GM12878 (cell line): ENCODE measurements around the gene HLTF.

Source experiments
- CBX3 ChIP-seq: fragments of 200-600 bp; sonication (generic); IDR thresholded peaks from 2 replicates; pipeline ENCODE4 v1.6.1; 2016; ENCODE audit warnings: low read depth, borderline replicate concordance
- CHD2 ChIP-seq: IDR thresholded peaks from 2 replicates; pipeline ENCODE4 v1.6.1; 2011; ENCODE audit warnings: low read depth, low read length, improper control_type of control experiment, borderline replicate concordance
- EP300 ChIP-seq, 2 experiments: fragments of 150-350 bp in 1 of 2; IDR thresholded peaks; 2 replicates each; pipeline ENCODE4 v1.6.1; 2011 to 2012; ENCODE audit warnings: low read depth in 2 of 2, low read length in 2 of 2, borderline replicate concordance in 1 of 2, improper control_type of control experiment in 1 of 2, inconsistent platforms in 1 of 2; ENCODE audit not compliant: control insufficient read depth in 1 of 2
- HDAC2 ChIP-seq: fragments of 200-600 bp; sonication (generic); IDR thresholded peaks from 2 replicates; pipeline ENCODE4 v1.6.1; 2017
- NFYB ChIP-seq: IDR thresholded peaks from 2 replicates; pipeline ENCODE4 v1.6.1; 2011; ENCODE audit warnings: low read depth, mild to moderate bottlenecking, low read length, improper control_type of control experiment, moderate library complexity; ENCODE audit not compliant: insufficient read depth
- POLR2A ChIP-seq: IDR thresholded peaks from 2 replicates; pipeline ENCODE4 v1.6.1; 2011; ENCODE audit warnings: low read depth, mild to moderate bottlenecking, low read length
- RAD21 ChIP-seq: IDR thresholded peaks from 2 replicates; pipeline ENCODE4 v1.6.1; 2011; ENCODE audit warnings: mild to moderate bottlenecking, low read depth, low read length, moderate library complexity; ENCODE audit not compliant: insufficient read depth
- YY1 ChIP-seq: IDR thresholded peaks from 2 replicates; pipeline ENCODE4 v1.6.1; 2011; ENCODE audit warnings: low read depth, mild to moderate bottlenecking, low read length
- TF ChIP-seq, protein P1 (sequence below), 3 experiments: IDR thresholded peaks in 2 of 3; conservative IDR thresholded peaks in 1 of 3; 2 replicates each; pipeline ENCODE4 v1.5.1; 2011; ENCODE audit warnings: low read depth in 3 of 3, low read length in 3 of 3, mild to moderate bottlenecking in 3 of 3, control low read depth in 2 of 3, moderate library complexity in 2 of 3, inconsistent platforms in 1 of 3, mixed read lengths in 1 of 3; ENCODE audit not compliant: control insufficient read depth in 2 of 3, insufficient read depth in 1 of 3; ENCODE audit errors: extremely low read depth in 1 of 3

GRCh38 chr3:149091983-149092382, 5.7 kb upstream of the HLTF start:
- TF ChIP-seq CBX3 = no peak
- no peak for TF ChIP-seq CHD2
- TF ChIP-seq HDAC2 = no peak
- TF ChIP-seq POLR2A = no peak
- TF ChIP-seq RAD21 = no peak
- no peak for TF ChIP-seq NFYB
- TF ChIP-seq, protein P1, sequence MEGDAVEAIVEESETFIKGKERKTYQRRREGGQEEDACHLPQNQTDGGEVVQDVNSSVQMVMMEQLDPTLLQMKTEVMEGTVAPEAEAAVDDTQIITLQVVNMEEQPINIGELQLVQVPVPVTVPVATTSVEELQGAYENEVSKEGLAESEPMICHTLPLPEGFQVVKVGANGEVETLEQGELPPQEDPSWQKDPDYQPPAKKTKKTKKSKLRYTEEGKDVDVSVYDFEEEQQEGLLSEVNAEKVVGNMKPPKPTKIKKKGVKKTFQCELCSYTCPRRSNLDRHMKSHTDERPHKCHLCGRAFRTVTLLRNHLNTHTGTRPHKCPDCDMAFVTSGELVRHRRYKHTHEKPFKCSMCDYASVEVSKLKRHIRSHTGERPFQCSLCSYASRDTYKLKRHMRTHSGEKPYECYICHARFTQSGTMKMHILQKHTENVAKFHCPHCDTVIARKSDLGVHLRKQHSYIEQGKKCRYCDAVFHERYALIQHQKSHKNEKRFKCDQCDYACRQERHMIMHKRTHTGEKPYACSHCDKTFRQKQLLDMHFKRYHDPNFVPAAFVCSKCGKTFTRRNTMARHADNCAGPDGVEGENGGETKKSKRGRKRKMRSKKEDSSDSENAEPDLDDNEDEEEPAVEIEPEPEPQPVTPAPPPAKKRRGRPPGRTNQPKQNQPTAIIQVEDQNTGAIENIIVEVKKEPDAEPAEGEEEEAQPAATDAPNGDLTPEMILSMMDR (IDR thresholded peaks at IDR 0.05 in 2 of 3, conservative IDR thresholded peaks at IDR 0.05 in 1 of 3; ENCODE audit: control insufficient read depth in 2 of 3, extremely low read depth in 1 of 3, insufficient read depth in 1 of 3, low read depth in 3 of 3, low read length in 3 of 3) = no peak
- TF ChIP-seq EP300 (IDR thresholded peaks at IDR 0.05; ENCODE audit: borderline replicate concordance in 1 of 2, control insufficient read depth in 1 of 2, low read depth in 2 of 2, low read length in 2 of 2) = no peak
- TF ChIP-seq YY1 = no peak
